Endodermal cell (in vitro differentiated cells): ENCODE data around the gene IFI16. TPM values are rescaled to one million over a fixed set of nuclear protein-coding genes. Genes with fewer than 3 reads are reported as not detected.

Experiments used
- DNase-seq: peaks from one replicate; pipeline ENCODE4 v3.0.0-alpha.2; 2017
- H3K27ac ChIP-seq: 2 replicates; pipeline ENCODE4 v1.5.1; 2013; ENCODE audit warnings: mild to moderate bottlenecking, low read depth, low read length, moderate library complexity
- H3K27me3 ChIP-seq: 2 replicates; pipeline ENCODE4 v1.6.1; 2013; ENCODE audit warnings: mild to moderate bottlenecking, low read length, moderate library complexity; ENCODE audit not compliant: insufficient read depth, control insufficient read depth, poor library complexity, severe bottlenecking
- H3K36me3 ChIP-seq: 2 replicates; pipeline ENCODE4 v1.7.0; 2013; ENCODE audit warnings: mild to moderate bottlenecking, low read length, moderate library complexity; ENCODE audit not compliant: control insufficient read depth, insufficient read depth
- H3K4me1 ChIP-seq: one replicate; pipeline ENCODE4 v1.7.0; 2013; ENCODE audit warnings: low read length; ENCODE audit not compliant: control insufficient read depth, insufficient read depth
- H3K4me3 ChIP-seq: 2 replicates; pipeline ENCODE4 v1.5.1; 2013; ENCODE audit warnings: mild to moderate bottlenecking, low read length, moderate library complexity
- H3K9ac ChIP-seq: 2 replicates; pipeline ENCODE4 v1.6.1; 2013; ENCODE audit warnings: mild to moderate bottlenecking, low read length, moderate library complexity; ENCODE audit not compliant: poor library complexity, severe bottlenecking; ENCODE audit errors: extremely low read depth
- H3K9me3 ChIP-seq: 2 replicates; pipeline ENCODE4 v1.6.1; 2013; ENCODE audit warnings: mild to moderate bottlenecking, low read length, moderate library complexity; ENCODE audit not compliant: control insufficient read depth
- H3K27ac Mint-ChIP-seq: 2 replicates; pipeline ENCODE4 v1.8.0; 2020; ENCODE audit warnings: mixed read lengths
- H3K27me3 Mint-ChIP-seq: 2 replicates; pipeline ENCODE4 v1.8.0; 2021; ENCODE audit warnings: mild to moderate bottlenecking, mixed read lengths; ENCODE audit not compliant: insufficient read depth
- H3K36me3 Mint-ChIP-seq: 2 replicates; pipeline ENCODE4 v1.8.0; 2020; ENCODE audit warnings: low read depth, mixed read lengths
- H3K4me1 Mint-ChIP-seq: 2 replicates; pipeline ENCODE4 v1.8.0; 2020; ENCODE audit warnings: mixed read lengths
- H3K4me3 Mint-ChIP-seq: 2 replicates; pipeline ENCODE4 v1.8.0; 2020; ENCODE audit warnings: mild to moderate bottlenecking, moderate library complexity, mixed read lengths
- H3K9me3 Mint-ChIP-seq: 2 replicates; pipeline ENCODE4 v1.8.0; 2020; ENCODE audit warnings: mild to moderate bottlenecking, mixed read lengths
- WGBS, 2 experiments: methylation state at CpG; one replicate each; pipeline versions ENCODE4 v1.1.5 to v1.1.7; 2013; ENCODE audit warnings: missing lambda C conversion rate in 2 of 2, mixed read lengths in 1 of 2; ENCODE audit not compliant: insufficient coverage in 1 of 2, insufficient read length in 1 of 2; 5-methylcytosine and 5-hydroxymethylcytosine counted together
- total RNA-seq, 2 donors: library from RNA; stranded (reverse); fragmentation: NEBNext Ultra II Directional in 1 of 2; extraction: Animal tissue kit (Norgen Biotek cat#: 25700) in 1 of 2; gene quantifications; 2 replicates in 1 of 2; 3 replicates in 1 of 2; pipeline ENCODE4 v1.2.1, GENCODE V29; 2021
- TF ChIP-seq, protein P1 (sequence below): fragments of 200-600 bp; sonication (generic); conservative IDR thresholded peaks from 2 replicates; pipeline ENCODE4 v1.5.0; 2021; ENCODE audit warnings: antibody characterized with exemption, mild to moderate bottlenecking

IFI16 gene
- total RNA-seq, 2 donors from 2014 or later = 10.4 to 11.9 TPM

DNA sequence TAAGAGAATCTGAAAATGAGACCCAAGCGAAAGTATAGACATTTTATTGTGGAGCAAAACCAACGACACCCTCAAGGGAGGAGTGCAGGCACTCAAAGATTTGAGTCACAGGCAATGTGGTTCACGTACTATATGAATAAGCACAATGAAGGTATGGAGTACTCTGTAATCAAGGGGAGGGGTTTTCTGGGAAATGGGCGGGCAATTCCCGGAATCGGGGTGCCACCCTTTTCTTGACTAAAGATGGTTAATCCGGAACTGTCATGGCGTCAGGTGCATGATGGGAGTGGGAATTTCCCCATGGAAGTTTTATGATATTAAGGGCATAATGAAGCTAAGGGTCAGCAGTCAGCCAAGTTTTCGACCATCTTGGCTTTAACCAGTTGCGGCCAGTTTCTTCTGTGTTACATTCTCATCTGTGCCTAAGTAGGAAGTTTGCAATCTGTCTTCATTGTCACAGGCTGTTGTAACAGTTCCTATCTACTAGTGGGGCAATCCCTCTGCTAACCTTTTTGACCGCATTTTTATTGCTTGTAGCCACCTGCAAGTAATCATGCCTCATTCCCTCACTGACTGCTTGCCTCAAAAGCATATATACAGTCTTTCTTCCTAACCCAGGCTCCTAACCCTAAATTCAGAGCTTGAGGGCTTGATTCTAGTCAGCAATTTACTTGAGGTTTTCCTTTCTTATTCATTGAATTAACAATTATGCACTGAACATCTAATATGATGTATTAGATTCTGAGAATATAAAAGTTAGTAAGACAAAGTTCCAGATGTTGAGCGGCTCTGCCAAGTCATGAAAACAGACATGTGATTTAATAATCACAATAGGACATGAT, 67.6 kb downstream of the IFI16 start:
- Histone ChIP-seq H3K9ac (no peak overlapping the region), H3K4me1 (no peaks in the 10 kb centered on the region), H3K27me3 (no peaks in the 10 kb centered on the region), H3K4me3 (no peak overlapping the region), H3K9me3 (no peaks in the 10 kb centered on the region), H3K27ac (no peak overlapping the region), H3K36me3 (no peaks in the 10 kb centered on the region)
- no peak overlapping the region for H3K27ac Mint-ChIP-seq
- no peaks in the 10 kb centered on the region for H3K27me3 Mint-ChIP-seq
- no peaks in the 10 kb centered on the region for H3K9me3 Mint-ChIP-seq
- H3K4me1 Mint-ChIP-seq = peaks cover 10% of the 10 kb centered on the region
- no peak for DNase-seq
- WGBS, 2 experiments = 94 to 99% methylated on average over 9 to 12 of the region's 12 CpGs
- TF ChIP-seq, protein P1, sequence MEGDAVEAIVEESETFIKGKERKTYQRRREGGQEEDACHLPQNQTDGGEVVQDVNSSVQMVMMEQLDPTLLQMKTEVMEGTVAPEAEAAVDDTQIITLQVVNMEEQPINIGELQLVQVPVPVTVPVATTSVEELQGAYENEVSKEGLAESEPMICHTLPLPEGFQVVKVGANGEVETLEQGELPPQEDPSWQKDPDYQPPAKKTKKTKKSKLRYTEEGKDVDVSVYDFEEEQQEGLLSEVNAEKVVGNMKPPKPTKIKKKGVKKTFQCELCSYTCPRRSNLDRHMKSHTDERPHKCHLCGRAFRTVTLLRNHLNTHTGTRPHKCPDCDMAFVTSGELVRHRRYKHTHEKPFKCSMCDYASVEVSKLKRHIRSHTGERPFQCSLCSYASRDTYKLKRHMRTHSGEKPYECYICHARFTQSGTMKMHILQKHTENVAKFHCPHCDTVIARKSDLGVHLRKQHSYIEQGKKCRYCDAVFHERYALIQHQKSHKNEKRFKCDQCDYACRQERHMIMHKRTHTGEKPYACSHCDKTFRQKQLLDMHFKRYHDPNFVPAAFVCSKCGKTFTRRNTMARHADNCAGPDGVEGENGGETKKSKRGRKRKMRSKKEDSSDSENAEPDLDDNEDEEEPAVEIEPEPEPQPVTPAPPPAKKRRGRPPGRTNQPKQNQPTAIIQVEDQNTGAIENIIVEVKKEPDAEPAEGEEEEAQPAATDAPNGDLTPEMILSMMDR = no peak
- no peak overlapping the region for H3K4me3 Mint-ChIP-seq
- H3K36me3 Mint-ChIP-seq = no peaks in the 10 kb centered on the region

GRCh38 chr1:159079525-159079924, 69.8 kb downstream of the IFI16 start:
- no peak overlapping the region for H3K27ac Mint-ChIP-seq
- H3K4me1 Mint-ChIP-seq = peaks cover 10% of the 10 kb centered on the region
- TF ChIP-seq, protein P1 = no peak
- Histone ChIP-seq H3K4me1 (no peaks in the 10 kb centered on the region), H3K9ac (no peak overlapping the region), H3K27ac (no peak overlapping the region), H3K36me3 (no peaks in the 10 kb centered on the region), H3K9me3 (no peaks in the 10 kb centered on the region), H3K4me3 (no peak overlapping the region), H3K27me3 (no peaks in the 10 kb centered on the region)
- DNase-seq = no peak
- H3K27me3 Mint-ChIP-seq = no peaks in the 10 kb centered on the region
- WGBS, 2 experiments = 100% methylated on average over 1 of the region's 1 CpG
- no peak overlapping the region for H3K4me3 Mint-ChIP-seq
- no peaks in the 10 kb centered on the region for H3K36me3 Mint-ChIP-seq
- no peaks in the 10 kb centered on the region for H3K9me3 Mint-ChIP-seq

DNA sequence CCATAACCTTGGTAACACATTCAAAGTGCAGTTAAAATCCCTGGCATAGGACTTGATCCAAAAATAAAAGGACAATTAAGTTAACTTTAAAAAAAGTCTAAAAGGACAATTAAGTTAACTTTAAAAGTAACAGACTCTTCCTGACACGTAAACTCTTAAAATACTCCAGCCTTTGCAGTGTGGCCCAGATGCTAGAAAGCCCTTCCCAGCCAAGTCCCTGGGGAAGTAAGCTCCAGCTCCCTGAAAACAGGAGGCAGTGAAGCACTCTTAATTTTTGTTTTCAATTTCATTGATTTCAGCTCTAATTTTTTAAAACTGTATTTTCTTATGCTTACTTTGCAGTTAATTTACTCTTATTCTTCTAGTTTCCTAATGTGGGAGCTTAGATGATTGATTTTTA, 71.9 kb downstream of the IFI16 start:
- 91 to 100% methylated on average over 1 of the region's 1 CpG for WGBS, 2 experiments

More for the DNA sequence above, 71.9 kb downstream of the IFI16 start:
- Mint-ChIP-seq H3K4me1 (peaks cover 9% of the 10 kb centered on the region), H3K27me3 (no peaks in the 10 kb centered on the region), H3K9me3 (no peaks in the 10 kb centered on the region), H3K36me3 (no peaks in the 10 kb centered on the region), H3K27ac (no peak overlapping the region), H3K4me3 (no peak overlapping the region)
- Histone ChIP-seq H3K27ac (no peak overlapping the region), H3K4me1 (no peaks in the 10 kb centered on the region), H3K27me3 (no peaks in the 10 kb centered on the region), H3K9ac (no peak overlapping the region), H3K36me3 (no peaks in the 10 kb centered on the region), H3K4me3 (no peak overlapping the region), H3K9me3 (no peaks in the 10 kb centered on the region)
- no peak for DNase-seq
- TF ChIP-seq, protein P1 = no peak
